Activated T-helper 2 cell treated with anti-CD3 and anti-CD28 coated beads, Interferon-gamma antibody, Interleukin-2, Interleukin-4, amounts not matched to agents 10 μg/mL and 5 μg/mL and 100 μg/mL, durations not matched to agents 14 hours and 24 hours and 36 hours (primary cell): Measurements from ENCODE around the gene BMPR1B. TPM values are rescaled to one million over a fixed set of nuclear protein-coding genes. Genes with fewer than 3 reads are reported as not detected.
"Not testable (repeated sequence)": the region's sequence is repeated elsewhere in the genome, so short reads cannot be mapped to it uniquely, and the experiment has no call there.

Experiments used
- DNase-seq: peaks from one replicate; pipeline ENCODE4 v3.0.0; 2021; ENCODE audit warnings: low spot score
- H3K27ac Mint-ChIP-seq: one replicate; pipeline ENCODE4 v1.8.0; 2021; ENCODE audit warnings: mixed read lengths
- H3K27me3 Mint-ChIP-seq: one replicate; pipeline ENCODE4 v1.8.0; 2021; ENCODE audit warnings: low read depth, mixed read lengths
- H3K36me3 Mint-ChIP-seq: one replicate; pipeline ENCODE4 v1.8.0; 2021; ENCODE audit warnings: low read depth, mixed read lengths
- H3K4me1 Mint-ChIP-seq: one replicate; pipeline ENCODE4 v1.8.0; 2021; ENCODE audit warnings: low read depth, mixed read lengths
- H3K4me3 Mint-ChIP-seq: one replicate; pipeline ENCODE4 v1.8.0; 2021; ENCODE audit warnings: low read depth, mild to moderate bottlenecking, moderate library complexity, mixed read lengths
- H3K9me3 Mint-ChIP-seq: one replicate; pipeline ENCODE4 v1.8.0; 2021; ENCODE audit warnings: mixed read lengths
- intact Hi-C: fragments of 100-400 bp; cut with micrococcal nuclease; formaldehyde crosslinking; loops from one replicate; pipeline ENCODE4 v1.15.1; 2023
- total RNA-seq: library from RNA; stranded (reverse); gene quantifications from 2 replicates; pipeline ENCODE4 v1.2.3, GENCODE V29; 2022

Gene BMPR1B
- total RNA-seq, 1 donor from 2014 or later = not detected

GRCh38 chr4:95106408-95106928, 348.7 kb downstream of the BMPR1B start:
- intact Hi-C loops = no loop called here
- no peaks in the 10 kb centered on the region for H3K9me3 Mint-ChIP-seq
- H3K4me1 Mint-ChIP-seq = peaks cover 2% of the 10 kb centered on the region
- no peak overlapping the region for H3K27ac Mint-ChIP-seq
- no peak for DNase-seq
- H3K36me3 Mint-ChIP-seq = no peaks in the 10 kb centered on the region
- peaks cover 5% of the 10 kb centered on the region for H3K27me3 Mint-ChIP-seq
- no peak overlapping the region for H3K4me3 Mint-ChIP-seq

- Mint-ChIP-seq H3K4me3 (no peak overlapping the region), H3K4me1 (peaks cover 2% of the 10 kb centered on the region), H3K27me3 (peaks cover 7% of the 10 kb centered on the region), H3K9me3 (no peaks in the 10 kb centered on the region), H3K36me3 (no peaks in the 10 kb centered on the region), H3K27ac (no peak overlapping the region)
- DNase-seq = no peak
- intact Hi-C loops = no loop called here
These were observed 349.2 kb downstream of the BMPR1B start for GRCh38 chr4:95107004-95107403.

GRCh38 chr4:95107635-95108034, 349.9 kb downstream of the BMPR1B start:
- peaks cover 2% of the 10 kb centered on the region for H3K4me1 Mint-ChIP-seq
- no peak overlapping the region for H3K27ac Mint-ChIP-seq
- H3K36me3 Mint-ChIP-seq = no peaks in the 10 kb centered on the region
- peaks cover 9% of the 10 kb centered on the region for H3K27me3 Mint-ChIP-seq
- no peak overlapping the region for H3K4me3 Mint-ChIP-seq
- no peak for DNase-seq
- intact Hi-C loops = no loop called here
- H3K9me3 Mint-ChIP-seq = no peaks in the 10 kb centered on the region

GRCh38 chr4:95108883-95109421, 351.2 kb downstream of the BMPR1B start:
- intact Hi-C loops = no loop called here
- H3K36me3 Mint-ChIP-seq = no peaks in the 10 kb centered on the region
- H3K4me3 Mint-ChIP-seq = no peak overlapping the region
- no peak for DNase-seq
- H3K27me3 Mint-ChIP-seq = peaks cover 9% of the 10 kb centered on the region
- H3K27ac Mint-ChIP-seq = no peak overlapping the region
- H3K9me3 Mint-ChIP-seq = no peaks in the 10 kb centered on the region
- H3K4me1 Mint-ChIP-seq = peaks cover 2% of the 10 kb centered on the region

DNA sequence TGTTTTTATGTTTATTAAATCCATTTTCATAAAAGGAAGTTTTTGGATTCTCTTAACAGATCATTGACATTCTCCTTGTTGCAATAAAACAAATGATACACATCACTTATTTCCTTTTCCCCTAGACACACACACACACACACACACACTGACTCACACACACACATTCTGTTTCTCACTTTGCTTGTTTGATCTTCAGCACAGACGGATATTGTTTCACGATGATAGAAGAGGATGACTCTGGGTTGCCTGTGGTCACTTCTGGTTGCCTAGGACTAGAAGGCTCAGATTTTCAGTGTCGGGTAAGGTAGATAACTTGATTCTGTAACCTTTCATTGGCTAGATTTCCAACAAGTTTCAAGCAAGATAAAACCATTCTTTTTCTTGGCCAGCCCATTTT, 356.8 kb downstream of the BMPR1B start:
- intact Hi-C loops = no loop called here
- DNase-seq = no peak
- H3K36me3 Mint-ChIP-seq = no peaks in the 10 kb centered on the region
- peaks cover 10% of the 10 kb centered on the region for H3K27me3 Mint-ChIP-seq
- H3K4me3 Mint-ChIP-seq = no peak overlapping the region
- H3K4me1 Mint-ChIP-seq = no peaks in the 10 kb centered on the region
- H3K9me3 Mint-ChIP-seq = no peaks in the 10 kb centered on the region
- no peak overlapping the region for H3K27ac Mint-ChIP-seq

GRCh38 chr4:95118497-95118896, 360.7 kb downstream of the BMPR1B start:
- no peak for DNase-seq
- Mint-ChIP-seq H3K27ac (no peak overlapping the region), H3K9me3 (no peaks in the 10 kb centered on the region), H3K27me3 (peaks cover 6% of the 10 kb centered on the region), H3K4me3 (no peak overlapping the region), H3K4me1 (no peaks in the 10 kb centered on the region), H3K36me3 (no peaks in the 10 kb centered on the region)
- intact Hi-C loops = no loop called here

DNA sequence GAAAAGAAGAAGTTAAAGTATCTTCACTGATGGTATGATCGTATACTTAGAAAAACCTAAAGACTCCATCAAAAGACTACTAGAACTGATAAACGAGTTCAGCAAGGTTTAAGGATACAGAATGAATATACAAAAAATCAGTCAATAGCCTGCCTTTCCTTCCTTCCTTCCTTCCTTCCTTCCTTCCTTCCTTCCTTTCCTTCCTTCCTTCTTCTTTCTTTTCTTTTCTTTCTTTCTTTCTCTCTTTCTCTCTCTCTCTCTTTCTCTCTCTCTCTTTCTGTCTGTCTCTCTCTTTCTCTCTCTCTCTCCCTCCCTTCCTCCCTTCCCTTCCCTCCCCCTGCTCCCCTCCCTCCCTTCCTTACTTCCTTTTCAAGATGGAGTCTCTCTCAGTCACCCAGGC, 362.7 kb downstream of the BMPR1B start:
- intact Hi-C loops = no loop called here
- no peaks in the 10 kb centered on the region for H3K4me1 Mint-ChIP-seq
- H3K27me3 Mint-ChIP-seq = peaks cover 4% of the 10 kb centered on the region

DNA sequence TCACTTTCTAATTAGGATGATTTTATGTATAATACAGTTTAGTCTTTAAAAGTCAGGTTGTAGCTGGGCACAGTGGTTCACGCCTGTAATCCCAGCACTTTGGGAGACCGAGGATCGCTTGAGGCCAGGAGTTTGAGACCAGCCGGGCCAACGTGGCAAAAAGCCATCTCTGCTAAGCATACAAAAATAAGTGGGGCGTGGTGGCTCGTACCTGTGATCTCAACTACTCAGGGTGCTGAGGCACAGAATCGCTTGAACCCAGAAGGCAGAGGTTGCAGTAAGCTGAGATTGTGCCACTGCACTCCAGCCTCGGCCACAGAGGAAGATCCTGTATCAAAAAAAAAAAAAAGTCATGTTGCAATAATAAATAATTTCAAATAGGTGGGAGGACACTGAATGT, 364.2 kb downstream of the BMPR1B start:
- intact Hi-C loops = no loop called here
- no peak overlapping the region for H3K4me3 Mint-ChIP-seq
- no peaks in the 10 kb centered on the region for H3K4me1 Mint-ChIP-seq
- DNase-seq = no peak
- H3K36me3 Mint-ChIP-seq = no peaks in the 10 kb centered on the region
- peaks cover 6% of the 10 kb centered on the region for H3K27me3 Mint-ChIP-seq
- H3K27ac Mint-ChIP-seq = no peak overlapping the region
- no peaks in the 10 kb centered on the region for H3K9me3 Mint-ChIP-seq

More for the DNA sequence above, 362.7 kb downstream of the BMPR1B start:
- H3K4me3 Mint-ChIP-seq = no peak overlapping the region
- H3K27ac Mint-ChIP-seq = no peak overlapping the region
- H3K9me3 Mint-ChIP-seq = no peaks in the 10 kb centered on the region
- H3K36me3 Mint-ChIP-seq = no peaks in the 10 kb centered on the region
- no peak for DNase-seq

DNA sequence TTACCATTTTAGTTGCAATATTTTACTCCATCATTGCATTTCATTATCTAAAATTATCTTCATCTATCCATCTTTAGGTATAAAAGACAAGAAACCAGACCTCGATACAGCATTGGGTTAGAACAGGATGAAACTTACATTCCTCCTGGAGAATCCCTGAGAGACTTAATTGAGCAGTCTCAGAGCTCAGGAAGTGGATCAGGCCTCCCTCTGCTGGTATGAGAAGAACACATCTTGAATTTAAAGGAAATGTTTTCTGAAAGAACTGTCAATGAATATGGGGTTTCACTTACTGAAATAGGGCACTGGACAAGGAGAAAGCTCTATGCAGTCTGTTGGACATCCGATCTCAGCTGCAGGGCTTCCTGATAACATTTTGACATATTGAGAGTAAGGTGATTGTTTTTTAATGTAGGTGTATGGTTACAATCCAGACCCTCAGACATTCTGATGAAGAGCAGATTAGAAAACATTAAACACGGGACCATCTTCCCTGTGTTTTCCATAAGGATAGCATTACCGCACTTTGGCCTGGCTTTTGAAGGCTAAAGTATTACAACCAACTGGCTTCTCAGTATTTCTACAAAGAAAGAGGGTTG, 367.2 kb downstream of the BMPR1B start:
- H3K36me3 Mint-ChIP-seq = no peaks in the 10 kb centered on the region
- no peak for DNase-seq
- H3K27me3 Mint-ChIP-seq = peaks cover 11% of the 10 kb centered on the region
- no peaks in the 10 kb centered on the region for H3K9me3 Mint-ChIP-seq
- peaks cover under 1% of the 10 kb centered on the region for H3K4me1 Mint-ChIP-seq
- no peak overlapping the region for H3K27ac Mint-ChIP-seq
- intact Hi-C loops = no loop called here
- no peak overlapping the region for H3K4me3 Mint-ChIP-seq

DNA sequence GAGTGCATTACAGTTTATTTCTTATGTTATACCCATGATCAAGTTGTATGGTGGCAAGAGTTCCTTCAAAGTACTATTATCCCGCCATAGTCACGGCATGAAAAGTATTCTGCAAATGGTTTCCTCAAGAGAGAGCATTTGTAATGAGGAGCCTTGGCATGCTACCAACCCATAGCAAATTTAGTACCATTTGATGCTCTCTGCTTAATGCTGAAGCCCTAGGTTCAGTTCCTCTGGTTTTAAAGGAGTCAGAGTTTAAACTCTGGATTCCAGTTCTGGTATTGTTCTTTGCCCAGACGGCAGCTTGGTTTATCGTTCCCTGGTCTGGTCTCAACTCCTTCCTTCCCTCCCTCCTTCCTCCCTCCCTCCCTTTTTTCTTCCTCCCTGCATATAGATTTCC, 371.3 kb downstream of the BMPR1B start:
- H3K27ac Mint-ChIP-seq = no peak overlapping the region
- no peaks in the 10 kb centered on the region for H3K36me3 Mint-ChIP-seq
- peaks cover 5% of the 10 kb centered on the region for H3K4me1 Mint-ChIP-seq
- intact Hi-C loops = no loop called here
- H3K27me3 Mint-ChIP-seq = peaks cover 16% of the 10 kb centered on the region
- DNase-seq = no peak
- no peaks in the 10 kb centered on the region for H3K9me3 Mint-ChIP-seq
- H3K4me3 Mint-ChIP-seq = no peak overlapping the region

- Mint-ChIP-seq H3K4me3 (no peak overlapping the region), H3K27me3 (peaks cover 15% of the 10 kb centered on the region), H3K27ac (no peak overlapping the region), H3K36me3 (no peaks in the 10 kb centered on the region), H3K9me3 (no peaks in the 10 kb centered on the region), H3K4me1 (peaks cover 5% of the 10 kb centered on the region)
- DNase-seq = no peak
- intact Hi-C loops = no loop called here
These were observed 372.1 kb downstream of the BMPR1B start for GRCh38 chr4:95129821-95130311.

- DNase-seq, H3K4me3 Mint-ChIP-seq, H3K27ac Mint-ChIP-seq, H3K9me3 Mint-ChIP-seq, H3K36me3 Mint-ChIP-seq, intact Hi-C loops, H3K4me1 Mint-ChIP-seq: not testable (repeated sequence)
- peaks cover 10% of the 10 kb centered on the region for H3K27me3 Mint-ChIP-seq
These were observed 376.3 kb downstream of the BMPR1B start for GRCh38 chr4:95134016-95134415.

GRCh38 chr4:95139424-95139823, 381.7 kb downstream of the BMPR1B start:
- H3K36me3 Mint-ChIP-seq, intact Hi-C loops, DNase-seq, H3K27ac Mint-ChIP-seq, H3K27me3 Mint-ChIP-seq, H3K4me1 Mint-ChIP-seq, H3K4me3 Mint-ChIP-seq, H3K9me3 Mint-ChIP-seq: not testable (repeated sequence)
